HL-60 (cell line): ENCODE results near the gene SH3GL2.

Experiments
- DNase-seq, 2 experiments: peaks; one replicate each; pipeline ENCODE4 v3.0.0-alpha.2; 2010 to 2020; ENCODE audit warnings: low read depth in 1 of 2, low spot score in 1 of 2
- H3K27ac ChIP-seq: fragments of 250-450 bp; sonication (Bioruptor Pico); replicated peaks from 2 replicates; pipeline ENCODE4 v1.5.1; 2020; ENCODE audit warnings: mild to moderate bottlenecking, moderate library complexity
- H3K27me3 ChIP-seq: fragments of 250-450 bp; sonication (Bioruptor Pico); 2 replicates; pipeline ENCODE4 v1.5.1; 2021; ENCODE audit warnings: mild to moderate bottlenecking, moderate library complexity; ENCODE audit not compliant: insufficient read depth, poor library complexity, severe bottlenecking
- H3K4me3 ChIP-seq: replicated peaks from 2 replicates; pipeline ENCODE4 v1.5.1; 2011; ENCODE audit warnings: mild to moderate bottlenecking, control low read depth, low read length; ENCODE audit not compliant: insufficient read depth
- GABPA ChIP-seq: IDR thresholded peaks from 2 replicates; pipeline ENCODE4 v1.6.1; 2012; ENCODE audit warnings: low read depth
- POLR2AphosphoS5 ChIP-seq: IDR thresholded peaks from 2 replicates; pipeline ENCODE4 v1.6.1; 2012; ENCODE audit warnings: low read depth
- SPI1 ChIP-seq: IDR thresholded peaks from 2 replicates; pipeline ENCODE4 v1.6.1; 2012; ENCODE audit warnings: low read depth, mild to moderate bottlenecking, borderline replicate concordance
- TF ChIP-seq, protein P1 (sequence below): IDR thresholded peaks from one replicate; pipeline ENCODE4 v1.5.1; 2011; ENCODE audit warnings: low read length, control low read depth, inconsistent platforms; ENCODE audit not compliant: insufficient read depth
- TF ChIP-seq, protein P2 (sequence below): IDR thresholded peaks from 2 replicates; pipeline ENCODE4 v1.6.1; 2012; ENCODE audit warnings: low read depth; ENCODE audit not compliant: insufficient replicate concordance

The SH3GL2 gene

GRCh38 chr9:17574342-17574741, 4.5 kb upstream of the SH3GL2 start:
- no peak for DNase-seq
- H3K27ac ChIP-seq: no peak overlapping the region
- TF ChIP-seq SPI1 (no peak), POLR2AphosphoS5 (no peak), GABPA (no peak)
- TF ChIP-seq, protein P1, sequence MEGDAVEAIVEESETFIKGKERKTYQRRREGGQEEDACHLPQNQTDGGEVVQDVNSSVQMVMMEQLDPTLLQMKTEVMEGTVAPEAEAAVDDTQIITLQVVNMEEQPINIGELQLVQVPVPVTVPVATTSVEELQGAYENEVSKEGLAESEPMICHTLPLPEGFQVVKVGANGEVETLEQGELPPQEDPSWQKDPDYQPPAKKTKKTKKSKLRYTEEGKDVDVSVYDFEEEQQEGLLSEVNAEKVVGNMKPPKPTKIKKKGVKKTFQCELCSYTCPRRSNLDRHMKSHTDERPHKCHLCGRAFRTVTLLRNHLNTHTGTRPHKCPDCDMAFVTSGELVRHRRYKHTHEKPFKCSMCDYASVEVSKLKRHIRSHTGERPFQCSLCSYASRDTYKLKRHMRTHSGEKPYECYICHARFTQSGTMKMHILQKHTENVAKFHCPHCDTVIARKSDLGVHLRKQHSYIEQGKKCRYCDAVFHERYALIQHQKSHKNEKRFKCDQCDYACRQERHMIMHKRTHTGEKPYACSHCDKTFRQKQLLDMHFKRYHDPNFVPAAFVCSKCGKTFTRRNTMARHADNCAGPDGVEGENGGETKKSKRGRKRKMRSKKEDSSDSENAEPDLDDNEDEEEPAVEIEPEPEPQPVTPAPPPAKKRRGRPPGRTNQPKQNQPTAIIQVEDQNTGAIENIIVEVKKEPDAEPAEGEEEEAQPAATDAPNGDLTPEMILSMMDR: no peak
- TF ChIP-seq, protein P2, sequence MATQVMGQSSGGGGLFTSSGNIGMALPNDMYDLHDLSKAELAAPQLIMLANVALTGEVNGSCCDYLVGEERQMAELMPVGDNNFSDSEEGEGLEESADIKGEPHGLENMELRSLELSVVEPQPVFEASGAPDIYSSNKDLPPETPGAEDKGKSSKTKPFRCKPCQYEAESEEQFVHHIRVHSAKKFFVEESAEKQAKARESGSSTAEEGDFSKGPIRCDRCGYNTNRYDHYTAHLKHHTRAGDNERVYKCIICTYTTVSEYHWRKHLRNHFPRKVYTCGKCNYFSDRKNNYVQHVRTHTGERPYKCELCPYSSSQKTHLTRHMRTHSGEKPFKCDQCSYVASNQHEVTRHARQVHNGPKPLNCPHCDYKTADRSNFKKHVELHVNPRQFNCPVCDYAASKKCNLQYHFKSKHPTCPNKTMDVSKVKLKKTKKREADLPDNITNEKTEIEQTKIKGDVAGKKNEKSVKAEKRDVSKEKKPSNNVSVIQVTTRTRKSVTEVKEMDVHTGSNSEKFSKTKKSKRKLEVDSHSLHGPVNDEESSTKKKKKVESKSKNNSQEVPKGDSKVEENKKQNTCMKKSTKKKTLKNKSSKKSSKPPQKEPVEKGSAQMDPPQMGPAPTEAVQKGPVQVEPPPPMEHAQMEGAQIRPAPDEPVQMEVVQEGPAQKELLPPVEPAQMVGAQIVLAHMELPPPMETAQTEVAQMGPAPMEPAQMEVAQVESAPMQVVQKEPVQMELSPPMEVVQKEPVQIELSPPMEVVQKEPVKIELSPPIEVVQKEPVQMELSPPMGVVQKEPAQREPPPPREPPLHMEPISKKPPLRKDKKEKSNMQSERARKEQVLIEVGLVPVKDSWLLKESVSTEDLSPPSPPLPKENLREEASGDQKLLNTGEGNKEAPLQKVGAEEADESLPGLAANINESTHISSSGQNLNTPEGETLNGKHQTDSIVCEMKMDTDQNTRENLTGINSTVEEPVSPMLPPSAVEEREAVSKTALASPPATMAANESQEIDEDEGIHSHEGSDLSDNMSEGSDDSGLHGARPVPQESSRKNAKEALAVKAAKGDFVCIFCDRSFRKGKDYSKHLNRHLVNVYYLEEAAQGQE: no peak
- H3K27me3 ChIP-seq: no peaks in the 10 kb centered on the region
- no peak overlapping the region for H3K4me3 ChIP-seq

GRCh38 chr9:17578577-17578910, 322 bp upstream of the SH3GL2 start:
- peak overlapping the region; percentile 29 for H3K4me3 ChIP-seq
- DNase-seq: no peak
- TF ChIP-seq SPI1 (no peak), GABPA (no peak), POLR2AphosphoS5 (no peak)
- TF ChIP-seq, protein P1: no peak
- TF ChIP-seq, protein P2: no peak
- no peak overlapping the region for H3K27ac ChIP-seq
- H3K27me3 ChIP-seq: peaks cover 2% of the 10 kb centered on the region

GRCh38 chr9:17580119-17580518, 1.3 kb downstream of the SH3GL2 start:
- H3K27ac ChIP-seq: no peak overlapping the region
- TF ChIP-seq, protein P2: no peak
- no peak overlapping the region for H3K4me3 ChIP-seq
- H3K27me3 ChIP-seq: peaks cover 2% of the 10 kb centered on the region
- no peak for DNase-seq

DNA sequence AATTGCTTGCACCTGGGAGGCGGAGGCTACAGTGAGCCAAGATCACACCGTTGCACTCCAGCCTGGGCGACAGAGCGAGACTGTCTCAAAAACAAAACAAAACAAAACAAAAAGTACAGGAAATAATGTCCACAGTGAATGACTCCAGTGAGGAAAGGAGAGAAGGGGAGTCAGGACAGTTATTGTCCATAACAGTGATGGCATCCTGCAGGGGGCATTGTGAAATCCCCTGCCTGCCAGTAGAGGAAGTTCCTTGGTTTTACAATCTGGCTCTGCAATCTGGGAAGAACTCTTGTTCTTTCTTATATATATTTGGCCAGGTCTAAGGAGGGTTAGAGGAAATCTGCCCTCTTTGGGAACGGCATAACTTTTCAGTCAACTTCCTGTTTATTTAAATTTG, 8.2 kb downstream of the SH3GL2 start:
- Histone ChIP-seq H3K27ac (no peak overlapping the region), H3K4me3 (no peak overlapping the region), H3K27me3 (no peaks in the 10 kb centered on the region)
- TF ChIP-seq GABPA: no peak
- TF ChIP-seq, protein P1: no peak
- no peak for TF ChIP-seq SPI1
- TF ChIP-seq, protein P2: no peak
- no peak for TF ChIP-seq POLR2AphosphoS5
- DNase-seq: no peak
